ENCODE results near the gene UBAC2.
"Not testable (repeated sequence)": the region's sequence is repeated elsewhere in the genome, so short reads cannot be mapped to it uniquely, and the experiment has no call there.

UBAC2 gene

GRCh38 chr13:99249178-99249577 is 48.5 kb downstream of the UBAC2 start:
- H3K27ac ChIP-seq (ENCODE audit: low read length); H3K9me3 ChIP-seq (ENCODE audit: control insufficient read depth in 2 of 2, low read length in 2 of 2); H3K9ac ChIP-seq (ENCODE audit: low read length in 2 of 2); H3K27me3 ChIP-seq (ENCODE audit: control insufficient read depth in 1 of 2, insufficient read depth in 2 of 2, low read length in 2 of 2); H3K4me1 ChIP-seq (ENCODE audit: control insufficient read depth, insufficient read depth, low read length); H3K4me3 ChIP-seq (ENCODE audit: low read length in 2 of 2); H3K36me3 ChIP-seq (ENCODE audit: control insufficient read depth in 2 of 2, insufficient read depth in 2 of 2, low read length in 2 of 2): not testable (repeated sequence)

GRCh38 chr13:99249606-99250005 is 49.0 kb downstream of the UBAC2 start:
- H3K27ac ChIP-seq (ENCODE audit: low read length); H3K9ac ChIP-seq (ENCODE audit: low read length in 2 of 2); H3K36me3 ChIP-seq (ENCODE audit: control insufficient read depth in 2 of 2, insufficient read depth in 2 of 2, low read length in 2 of 2); H3K4me1 ChIP-seq (ENCODE audit: control insufficient read depth, insufficient read depth, low read length); H3K9me3 ChIP-seq (ENCODE audit: control insufficient read depth in 2 of 2, low read length in 2 of 2); H3K27me3 ChIP-seq (ENCODE audit: control insufficient read depth in 1 of 2, insufficient read depth in 2 of 2, low read length in 2 of 2); H3K4me3 ChIP-seq (ENCODE audit: low read length in 2 of 2): not testable (repeated sequence)

- no peaks in the 10 kb centered on the region for H3K4me1 ChIP-seq (ENCODE audit: control insufficient read depth, insufficient read depth, low read length)
- H3K27me3 ChIP-seq (ENCODE audit: control insufficient read depth in 1 of 2, insufficient read depth in 2 of 2, low read length in 2 of 2), result no peaks in the 10 kb centered on the region
- H3K27ac ChIP-seq (ENCODE audit: low read length), result no peak overlapping the region
- H3K9me3 ChIP-seq (ENCODE audit: control insufficient read depth in 2 of 2, low read length in 2 of 2), result no peaks in the 10 kb centered on the region
- H3K4me3 ChIP-seq (ENCODE audit: low read length in 2 of 2), result no peak overlapping the region
- peaks cover 3 to 7% of the 10 kb centered on the region in 2 donors for H3K36me3 ChIP-seq (ENCODE audit: control insufficient read depth in 2 of 2, insufficient read depth in 2 of 2, low read length in 2 of 2)
- H3K9ac ChIP-seq (ENCODE audit: low read length in 2 of 2), result no peak overlapping the region
Observed at GRCh38 chr13:99250982-99251825, 50.5 kb downstream of the UBAC2 start.

DNA sequence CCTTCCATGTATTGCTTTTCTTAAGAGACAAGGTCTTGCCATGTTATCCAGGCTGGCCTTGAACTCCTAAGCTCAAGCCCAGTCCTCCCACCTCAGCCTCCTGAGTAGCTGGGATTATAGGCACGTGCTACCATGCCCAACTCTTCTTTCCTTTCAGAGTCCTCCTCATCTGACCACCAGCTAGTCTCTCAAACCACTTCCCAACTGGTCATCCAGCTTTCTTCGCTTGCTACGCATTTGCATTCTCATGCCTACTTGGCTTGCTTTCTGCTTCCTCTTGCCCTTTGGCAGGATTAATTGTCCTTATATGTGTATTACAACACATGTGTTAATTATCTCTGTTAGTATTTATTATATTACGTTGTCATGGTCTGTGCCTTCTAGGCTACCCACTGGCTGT is 51.3 kb downstream of the UBAC2 start:
- no peak overlapping the region for H3K4me3 ChIP-seq (ENCODE audit: low read length in 2 of 2)
- H3K9ac ChIP-seq (ENCODE audit: low read length in 2 of 2), result no peak overlapping the region
- peaks cover 3 to 7% of the 10 kb centered on the region in 2 donors for H3K36me3 ChIP-seq (ENCODE audit: control insufficient read depth in 2 of 2, insufficient read depth in 2 of 2, low read length in 2 of 2)
- H3K27ac ChIP-seq (ENCODE audit: low read length), result no peak overlapping the region
- H3K27me3 ChIP-seq (ENCODE audit: control insufficient read depth in 1 of 2, insufficient read depth in 2 of 2, low read length in 2 of 2), result no peaks in the 10 kb centered on the region
- no peaks in the 10 kb centered on the region for H3K9me3 ChIP-seq (ENCODE audit: control insufficient read depth in 2 of 2, low read length in 2 of 2)
- no peaks in the 10 kb centered on the region for H3K4me1 ChIP-seq (ENCODE audit: control insufficient read depth, insufficient read depth, low read length)

- H3K4me1 ChIP-seq (ENCODE audit: control insufficient read depth, insufficient read depth, low read length), result no peaks in the 10 kb centered on the region
- H3K9me3 ChIP-seq (ENCODE audit: control insufficient read depth in 2 of 2, low read length in 2 of 2), result no peaks in the 10 kb centered on the region
- peaks cover 3 to 10% of the 10 kb centered on the region in 2 donors for H3K36me3 ChIP-seq (ENCODE audit: control insufficient read depth in 2 of 2, insufficient read depth in 2 of 2, low read length in 2 of 2)
- no peak overlapping the region for H3K4me3 ChIP-seq (ENCODE audit: low read length in 2 of 2)
- no peaks in the 10 kb centered on the region for H3K27me3 ChIP-seq (ENCODE audit: control insufficient read depth in 1 of 2, insufficient read depth in 2 of 2, low read length in 2 of 2)
- no peak overlapping the region for H3K9ac ChIP-seq (ENCODE audit: low read length in 2 of 2)
- H3K27ac ChIP-seq (ENCODE audit: low read length), result no peak overlapping the region
Observed at GRCh38 chr13:99254830-99255229, 54.2 kb downstream of the UBAC2 start.

DNA sequence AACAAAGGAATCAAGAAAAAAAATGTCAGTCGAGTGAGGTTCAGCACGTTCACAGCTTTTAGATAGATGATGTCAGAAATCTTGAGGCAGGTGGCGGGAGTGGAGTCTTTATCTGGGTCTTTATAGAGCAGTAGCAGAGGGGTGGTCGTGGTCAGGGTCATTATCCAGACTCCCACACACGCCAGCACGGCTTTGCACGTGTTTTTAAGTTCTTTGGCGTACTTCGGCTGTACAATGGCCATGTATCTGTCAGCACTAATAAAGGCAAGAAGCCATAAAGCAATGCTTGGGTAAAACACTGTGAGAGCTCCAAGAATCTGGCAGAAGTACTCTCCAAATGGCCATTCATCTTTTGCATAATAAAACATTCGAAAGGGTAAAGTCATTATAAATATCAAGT is 54.6 kb downstream of the UBAC2 start:
- Histone ChIP-seq H3K36me3 (ENCODE audit: control insufficient read depth in 2 of 2, insufficient read depth in 2 of 2, low read length in 2 of 2) (peaks cover 3 to 12% of the 10 kb centered on the region in 2 donors), H3K9ac (ENCODE audit: low read length in 2 of 2) (no peak overlapping the region), H3K4me3 (ENCODE audit: low read length in 2 of 2) (no peak overlapping the region), H3K27ac (ENCODE audit: low read length) (no peak overlapping the region), H3K27me3 (ENCODE audit: control insufficient read depth in 1 of 2, insufficient read depth in 2 of 2, low read length in 2 of 2) (no peaks in the 10 kb centered on the region), H3K9me3 (ENCODE audit: control insufficient read depth in 2 of 2, low read length in 2 of 2) (no peaks in the 10 kb centered on the region), H3K4me1 (ENCODE audit: control insufficient read depth, insufficient read depth, low read length) (no peaks in the 10 kb centered on the region)

GRCh38 chr13:99256283-99256682 is 55.6 kb downstream of the UBAC2 start:
- Histone ChIP-seq H3K27ac (ENCODE audit: low read length) (no peak overlapping the region), H3K9me3 (ENCODE audit: control insufficient read depth in 2 of 2, low read length in 2 of 2) (no peaks in the 10 kb centered on the region), H3K9ac (ENCODE audit: low read length in 2 of 2) (no peak overlapping the region), H3K27me3 (ENCODE audit: control insufficient read depth in 1 of 2, insufficient read depth in 2 of 2, low read length in 2 of 2) (no peaks in the 10 kb centered on the region), H3K36me3 (ENCODE audit: control insufficient read depth in 2 of 2, insufficient read depth in 2 of 2, low read length in 2 of 2) (peaks cover 3 to 12% of the 10 kb centered on the region in 2 donors), H3K4me1 (ENCODE audit: control insufficient read depth, insufficient read depth, low read length) (no peaks in the 10 kb centered on the region), H3K4me3 (ENCODE audit: low read length in 2 of 2) (no peak overlapping the region)

- Histone ChIP-seq H3K27ac (ENCODE audit: low read length) (no peak overlapping the region), H3K36me3 (ENCODE audit: control insufficient read depth in 2 of 2, insufficient read depth in 2 of 2, low read length in 2 of 2) (peaks cover 3 to 12% of the 10 kb centered on the region in 2 donors), H3K9ac (ENCODE audit: low read length in 2 of 2) (no peak overlapping the region), H3K27me3 (ENCODE audit: control insufficient read depth in 1 of 2, insufficient read depth in 2 of 2, low read length in 2 of 2) (no peaks in the 10 kb centered on the region), H3K4me3 (ENCODE audit: low read length in 2 of 2) (no peak overlapping the region), H3K4me1 (ENCODE audit: control insufficient read depth, insufficient read depth, low read length) (no peaks in the 10 kb centered on the region), H3K9me3 (ENCODE audit: control insufficient read depth in 2 of 2, low read length in 2 of 2) (no peaks in the 10 kb centered on the region)
Observed at GRCh38 chr13:99256709-99257108, 56.1 kb downstream of the UBAC2 start.

GRCh38 chr13:99257291-99257690 is 56.6 kb downstream of the UBAC2 start:
- Histone ChIP-seq H3K4me3 (ENCODE audit: low read length in 2 of 2) (no peak overlapping the region), H3K27me3 (ENCODE audit: control insufficient read depth in 1 of 2, insufficient read depth in 2 of 2, low read length in 2 of 2) (no peaks in the 10 kb centered on the region), H3K9me3 (ENCODE audit: control insufficient read depth in 2 of 2, low read length in 2 of 2) (no peaks in the 10 kb centered on the region), H3K36me3 (ENCODE audit: control insufficient read depth in 2 of 2, insufficient read depth in 2 of 2, low read length in 2 of 2) (peaks cover 3 to 12% of the 10 kb centered on the region in 2 donors), H3K27ac (ENCODE audit: low read length) (no peak overlapping the region), H3K9ac (ENCODE audit: low read length in 2 of 2) (no peak overlapping the region), H3K4me1 (ENCODE audit: control insufficient read depth, insufficient read depth, low read length) (no peaks in the 10 kb centered on the region)

DNA sequence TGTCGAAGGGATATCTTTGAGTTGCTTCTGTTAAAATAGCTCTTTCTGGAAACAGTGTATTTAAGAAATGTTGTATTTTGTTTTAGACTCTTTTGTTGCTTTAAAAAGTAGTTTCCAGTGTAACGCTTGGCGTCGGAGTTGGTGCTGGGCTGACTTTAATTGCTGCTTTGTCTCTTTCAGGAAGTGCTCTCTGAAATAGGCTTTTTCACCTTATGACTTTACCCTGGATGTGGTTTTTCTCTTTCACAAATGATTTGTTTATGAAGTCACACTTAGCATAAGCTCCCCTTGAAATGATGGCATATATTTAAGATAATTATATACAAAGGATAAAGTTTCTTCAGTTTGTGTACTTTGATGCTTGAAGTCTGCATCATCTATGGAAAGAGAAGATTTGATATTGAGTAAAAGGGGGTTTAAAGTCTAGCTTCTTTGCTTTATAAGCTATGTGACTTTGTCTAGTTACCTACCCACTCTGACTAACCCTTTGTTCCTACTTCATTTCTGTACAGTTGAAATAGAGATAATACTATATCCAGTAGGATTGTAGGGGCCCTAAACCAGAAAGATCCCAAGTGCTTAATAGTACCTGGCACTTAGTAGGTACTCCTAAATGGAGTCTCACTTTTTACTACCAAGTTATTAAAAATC is 57.7 kb downstream of the UBAC2 start, which contains the start of gene GPR18:
Gene GPR18 (minus strand): TSS at position 170 of the 651 bp plus-strand sequence. CDS start 2,507 bp downstream, outside the sequence.
- Histone ChIP-seq H3K9me3 (ENCODE audit: control insufficient read depth in 2 of 2, low read length in 2 of 2) (no peaks in the 10 kb centered on the region), H3K27me3 (ENCODE audit: control insufficient read depth in 1 of 2, insufficient read depth in 2 of 2, low read length in 2 of 2) (no peaks in the 10 kb centered on the region), H3K36me3 (ENCODE audit: control insufficient read depth in 2 of 2, insufficient read depth in 2 of 2, low read length in 2 of 2) (peaks cover 3 to 12% of the 10 kb centered on the region in 2 donors), H3K27ac (ENCODE audit: low read length) (no peak within 1 kb of the TSS), H3K4me1 (ENCODE audit: control insufficient read depth, insufficient read depth, low read length) (no peaks in the 10 kb centered on the region), H3K9ac (ENCODE audit: low read length in 2 of 2) (no peak within 1 kb of the TSS), H3K4me3 (ENCODE audit: low read length in 2 of 2) (no peak within 1 kb of the TSS)

- Histone ChIP-seq H3K36me3 (ENCODE audit: control insufficient read depth in 2 of 2, insufficient read depth in 2 of 2, low read length in 2 of 2) (peaks cover 3 to 13% of the 10 kb centered on the region in 2 donors), H3K9me3 (ENCODE audit: control insufficient read depth in 2 of 2, low read length in 2 of 2) (no peaks in the 10 kb centered on the region), H3K27ac (ENCODE audit: low read length) (no peak overlapping the region), H3K27me3 (ENCODE audit: control insufficient read depth in 1 of 2, insufficient read depth in 2 of 2, low read length in 2 of 2) (no peaks in the 10 kb centered on the region), H3K4me1 (ENCODE audit: control insufficient read depth, insufficient read depth, low read length) (no peaks in the 10 kb centered on the region), H3K4me3 (ENCODE audit: low read length in 2 of 2) (no peak overlapping the region), H3K9ac (ENCODE audit: low read length in 2 of 2) (no peak overlapping the region)
Observed at GRCh38 chr13:99258946-99259345, 58.3 kb downstream of the UBAC2 start.
